CD4-positive, alpha-beta T cell treated with Interleukin-1 beta for 1 hour (primary cell): ENCODE data around the gene TAMALIN.

Experiments
- DNase-seq, 2 donors: peaks; one replicate each; pipeline ENCODE4 v3.0.0-alpha.2; 2020 to 2022

Gene TAMALIN

DNA sequence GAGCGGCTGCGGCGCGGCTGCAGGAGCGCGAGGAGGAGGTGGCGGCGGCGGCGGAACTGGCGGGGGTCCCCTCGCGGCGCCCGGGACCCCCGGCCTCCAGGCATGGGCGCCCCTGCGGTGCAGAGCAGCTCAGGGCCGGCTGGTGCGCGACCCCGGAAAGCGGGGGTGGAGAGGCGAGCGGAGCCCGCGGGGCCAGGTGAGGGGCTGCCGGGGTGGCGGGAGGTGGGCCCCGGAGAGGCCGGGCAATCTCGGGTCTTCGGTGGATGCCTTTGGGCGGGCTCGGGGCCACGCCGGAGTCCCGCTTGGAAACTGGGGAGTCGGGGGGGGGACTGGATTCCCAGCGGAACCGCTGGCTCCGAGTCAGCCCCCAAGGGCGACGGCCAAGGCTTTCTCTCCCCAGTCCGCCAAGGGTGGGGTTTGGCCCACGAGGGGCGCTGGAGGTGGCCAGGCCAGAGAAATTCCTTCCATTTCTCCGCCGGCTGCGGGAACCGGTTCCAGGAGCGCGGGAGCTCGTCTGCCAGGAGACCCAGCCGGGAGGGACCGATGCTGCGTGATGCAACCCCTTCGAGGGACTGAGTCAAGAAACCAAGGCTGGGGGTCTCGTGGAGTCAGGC, 30.6 kb downstream of the TAMALIN start:
- DNase-seq: no peak

- DNase-seq: no peak
Observed at GRCh38 chr12:52038447-52038846, 31.7 kb downstream of the TAMALIN start.

DNA sequence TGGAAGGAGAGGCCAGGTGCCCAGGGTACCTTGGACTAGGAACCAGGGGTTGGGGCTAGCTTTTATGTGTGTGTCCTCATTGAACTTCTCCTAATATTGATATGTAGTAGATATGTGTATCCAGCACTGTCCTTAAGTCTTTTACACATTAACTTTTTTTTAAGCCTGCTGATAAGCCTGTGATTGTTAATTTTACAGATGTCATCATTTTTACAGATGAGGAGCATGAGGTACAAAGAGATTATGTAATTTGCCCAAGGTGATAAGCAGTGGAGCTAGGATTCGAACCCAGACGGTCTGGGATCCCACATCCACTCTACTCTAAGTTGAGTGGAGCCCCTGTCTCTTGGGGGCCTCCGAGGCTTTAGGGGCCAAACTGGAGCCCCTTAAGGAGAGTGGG, 34.3 kb downstream of the TAMALIN start:
- no peak for DNase-seq

DNA sequence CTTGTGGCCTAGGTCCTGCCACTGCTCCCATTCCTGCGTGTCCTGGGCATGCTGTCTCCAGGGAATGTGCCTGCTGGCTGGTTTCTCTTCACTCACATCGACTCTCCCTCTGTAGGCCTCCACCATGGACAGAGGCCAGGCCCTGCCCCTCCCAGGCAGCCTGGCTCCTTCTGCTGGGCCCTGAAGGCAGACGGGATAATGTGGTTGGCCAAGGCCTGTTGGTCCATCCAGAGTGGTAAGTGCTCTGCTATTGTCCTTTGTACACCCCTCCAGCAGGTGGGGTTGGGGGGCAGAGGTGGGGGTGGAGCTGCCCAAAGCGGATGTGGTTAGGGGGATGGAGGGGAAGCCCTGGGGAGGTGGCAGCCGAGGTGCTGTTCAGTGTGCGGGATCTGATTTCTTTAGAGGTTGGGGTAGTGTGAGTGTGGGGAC, 35.0 kb downstream of the TAMALIN start:
- DNase-seq: peak; percentile 81

- DNase-seq: no peak
Observed at GRCh38 chr12:52042706-52043385, 36.1 kb downstream of the TAMALIN start.

DNA sequence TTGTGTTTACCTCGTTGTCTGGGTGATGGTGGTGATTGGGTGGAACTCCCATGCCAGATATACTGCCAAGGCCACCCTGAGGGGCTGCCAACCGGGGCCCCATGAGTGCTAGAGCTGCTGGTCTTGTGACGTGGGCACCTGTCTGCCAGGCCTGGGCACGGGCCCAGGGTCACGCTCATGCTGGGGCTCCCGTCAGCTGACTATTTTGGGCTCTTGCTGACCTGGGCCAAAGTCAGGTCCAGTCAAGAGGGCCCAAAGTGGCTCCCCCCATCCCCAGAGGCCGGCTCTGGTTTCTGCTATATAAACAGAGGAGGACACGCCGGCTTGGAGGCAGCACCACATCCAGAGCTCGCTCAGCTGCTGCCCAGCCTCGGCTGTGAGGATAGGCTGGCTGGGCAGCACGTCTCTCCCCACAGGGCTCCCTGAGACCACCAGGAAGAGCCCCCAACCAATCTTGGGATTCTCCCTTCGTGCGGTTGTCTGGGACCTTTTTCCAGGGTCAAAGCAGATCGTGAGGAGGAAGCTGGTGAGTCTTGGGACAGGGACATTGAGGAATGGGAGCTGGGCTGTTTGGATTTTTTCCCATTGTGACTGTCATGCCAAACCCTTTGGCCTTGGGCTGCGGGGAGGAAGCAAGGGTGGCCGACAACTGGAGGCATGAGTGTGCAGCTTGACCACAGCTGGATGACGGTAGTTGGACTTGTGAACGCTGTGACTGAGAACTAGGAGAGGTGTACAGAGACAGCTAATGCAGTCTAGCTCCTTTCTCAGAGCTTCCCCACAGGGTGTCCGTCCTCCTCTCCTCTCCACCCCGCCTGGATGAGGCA, 36.9 kb downstream of the TAMALIN start:
- no peak for DNase-seq

- no peak for DNase-seq
Observed at GRCh38 chr12:52044292-52044983, 37.7 kb downstream of the TAMALIN start.

GRCh38 chr12:52045794-52046199, 39.1 kb downstream of the TAMALIN start:
- DNase-seq: peak in 1 of 2 donors; percentile 71

DNA sequence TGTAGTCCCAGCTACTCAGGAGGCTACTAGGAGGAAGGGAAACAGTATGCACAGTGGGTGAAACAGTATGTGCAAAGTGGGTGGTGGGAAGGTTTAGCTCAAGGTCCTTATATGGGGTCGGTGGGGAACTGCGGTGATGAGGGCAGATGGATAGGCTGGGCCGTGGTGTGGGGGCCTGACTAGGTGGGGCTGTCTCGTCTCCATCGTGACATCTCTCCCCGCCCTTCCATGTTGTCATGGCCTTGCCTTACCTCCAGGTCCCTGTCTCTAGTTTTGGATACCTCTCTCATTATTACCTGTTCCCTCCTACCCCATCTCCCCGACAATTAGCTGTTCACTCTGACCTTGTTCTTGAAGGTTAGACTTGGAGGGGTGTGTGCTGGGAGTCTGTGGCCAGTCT, 40.1 kb downstream of the TAMALIN start:
- no peak for DNase-seq

DNA sequence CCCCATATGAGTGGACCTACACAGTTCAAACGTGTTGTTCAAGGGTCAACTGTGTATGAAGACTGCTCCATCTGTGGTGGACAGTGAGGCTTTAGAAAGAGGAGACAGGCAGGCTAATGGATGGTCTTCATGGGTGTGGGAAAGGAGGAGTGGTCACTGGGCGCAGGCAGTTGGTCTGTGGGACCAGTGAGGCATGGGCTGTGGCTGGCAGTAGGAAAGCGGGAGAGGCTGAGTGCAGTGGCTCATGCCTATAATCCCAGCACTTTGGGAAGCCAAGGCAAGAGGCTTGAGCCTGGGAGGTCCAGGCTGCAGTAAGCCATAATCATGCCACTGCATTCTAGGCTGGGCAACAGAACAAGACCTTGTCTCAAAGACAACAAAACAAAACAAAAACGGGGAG, 42.5 kb downstream of the TAMALIN start:
- no peak for DNase-seq

- DNase-seq: no peak
Observed at GRCh38 chr12:52049688-52050087, 42.9 kb downstream of the TAMALIN start.

DNA sequence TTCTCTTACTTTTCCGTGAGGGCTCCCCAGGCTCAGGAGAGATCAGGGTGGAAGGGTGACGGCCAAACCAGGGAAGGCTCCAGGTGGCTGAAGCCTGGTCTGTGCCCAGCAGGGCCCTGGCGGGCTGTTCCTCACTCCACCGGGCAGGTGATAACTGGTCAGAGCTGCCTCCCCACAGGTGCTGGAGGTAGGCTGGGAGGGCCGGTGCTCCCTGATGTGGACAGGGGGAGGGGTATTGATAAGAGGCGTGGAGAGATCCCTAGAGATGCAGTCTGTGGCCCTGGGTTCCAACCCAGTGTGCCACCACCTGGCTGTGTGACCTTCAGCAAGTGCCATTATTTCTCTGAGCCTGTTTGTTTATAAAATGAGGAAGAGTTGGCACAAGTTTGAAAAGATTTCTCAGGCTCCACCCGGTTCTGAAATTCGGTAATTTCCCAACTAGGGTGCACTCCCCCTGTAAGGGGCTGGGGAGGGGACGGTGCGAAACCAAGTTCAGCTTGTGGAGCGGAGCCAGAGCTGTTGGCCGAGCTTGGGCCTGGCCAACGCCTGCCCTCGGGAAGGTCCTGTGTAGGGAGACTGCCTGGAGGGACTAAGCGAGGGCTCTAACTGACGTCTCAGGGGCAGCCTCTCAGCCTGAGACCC, 43.5 kb downstream of the TAMALIN start:
- DNase-seq: peak; percentile 70 to 80

GRCh38 chr12:52050758-52051541, 44.2 kb downstream of the TAMALIN start, which contains the start of gene NR4A1:
TSS of gene NR4A1 (plus strand) at chr12:52051442. CDS start at chr12:52054329, 2,887 bp downstream.
- peak; percentile 98 to 99 for DNase-seq

DNA sequence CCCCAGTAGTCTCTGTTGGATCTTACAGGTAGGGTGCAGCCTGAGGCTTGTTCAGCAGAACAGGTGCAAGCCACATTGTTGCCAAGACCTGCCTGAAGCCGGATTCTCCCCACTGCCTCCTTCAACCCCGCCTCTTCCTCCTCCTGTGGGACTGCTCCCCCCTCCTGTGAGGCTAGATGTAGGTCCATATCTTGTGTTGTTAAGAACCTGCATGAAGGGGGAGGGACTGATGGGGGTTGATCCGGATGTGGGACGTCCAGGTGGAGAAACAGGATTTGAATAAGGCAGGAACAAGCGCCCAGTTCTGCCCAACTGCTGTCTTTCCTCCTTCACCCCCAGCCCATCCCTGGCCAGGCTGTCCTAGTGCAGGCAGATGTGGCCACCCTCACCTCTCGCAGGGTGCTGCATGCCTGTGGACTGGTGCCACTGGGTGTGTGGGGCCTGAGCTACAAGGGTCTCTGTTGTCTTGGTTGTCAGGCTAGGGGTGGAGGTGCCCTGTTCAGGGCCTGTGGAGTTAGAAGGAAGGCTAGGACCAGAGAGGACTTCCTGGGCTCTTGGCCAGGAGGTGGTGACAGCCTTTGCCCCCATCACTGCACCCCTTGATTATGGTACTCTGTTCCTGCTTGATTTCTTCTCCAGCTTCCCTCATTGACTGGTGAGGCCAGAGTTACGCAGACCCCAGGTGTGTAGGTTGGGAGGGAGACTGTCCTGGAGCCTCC, 45.9 kb downstream of the TAMALIN start:
- peak; percentile 41 to 62 for DNase-seq

DNA sequence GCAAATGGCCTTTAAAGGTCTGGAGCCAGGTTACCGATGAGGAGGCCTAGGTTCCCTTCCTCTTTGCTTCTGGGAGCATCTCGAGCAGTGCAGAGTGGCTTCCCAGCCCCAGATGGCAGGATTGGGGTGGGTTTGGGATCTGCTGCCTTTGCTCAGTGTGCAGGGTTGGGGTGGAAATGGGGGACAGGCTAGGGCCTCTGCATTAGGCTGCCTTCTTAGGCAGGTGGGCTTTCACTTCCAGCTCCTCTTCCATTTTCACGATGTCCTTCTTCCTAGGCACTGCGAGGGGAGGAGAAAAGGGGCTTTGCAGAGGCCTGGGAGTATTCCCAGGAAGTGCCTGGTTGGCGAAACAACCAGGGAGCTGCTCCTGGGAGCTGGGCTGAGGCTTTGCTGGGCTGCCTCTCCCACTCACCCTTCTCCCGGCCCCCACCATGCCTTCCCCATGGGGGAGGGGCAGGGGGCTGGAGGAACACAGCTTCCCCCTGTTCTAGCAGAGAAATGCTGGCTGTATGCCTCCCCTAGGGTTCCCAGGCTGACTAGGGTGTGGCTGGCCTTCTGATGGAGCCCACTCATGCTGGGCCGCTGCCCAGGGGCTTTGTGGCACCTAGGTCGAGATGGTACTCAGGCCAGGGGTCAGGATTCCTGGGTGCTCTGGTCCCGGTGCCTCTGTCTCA, 46.9 kb downstream of the TAMALIN start:
- DNase-seq: peak in 1 of 2 donors; percentile 14

DNA sequence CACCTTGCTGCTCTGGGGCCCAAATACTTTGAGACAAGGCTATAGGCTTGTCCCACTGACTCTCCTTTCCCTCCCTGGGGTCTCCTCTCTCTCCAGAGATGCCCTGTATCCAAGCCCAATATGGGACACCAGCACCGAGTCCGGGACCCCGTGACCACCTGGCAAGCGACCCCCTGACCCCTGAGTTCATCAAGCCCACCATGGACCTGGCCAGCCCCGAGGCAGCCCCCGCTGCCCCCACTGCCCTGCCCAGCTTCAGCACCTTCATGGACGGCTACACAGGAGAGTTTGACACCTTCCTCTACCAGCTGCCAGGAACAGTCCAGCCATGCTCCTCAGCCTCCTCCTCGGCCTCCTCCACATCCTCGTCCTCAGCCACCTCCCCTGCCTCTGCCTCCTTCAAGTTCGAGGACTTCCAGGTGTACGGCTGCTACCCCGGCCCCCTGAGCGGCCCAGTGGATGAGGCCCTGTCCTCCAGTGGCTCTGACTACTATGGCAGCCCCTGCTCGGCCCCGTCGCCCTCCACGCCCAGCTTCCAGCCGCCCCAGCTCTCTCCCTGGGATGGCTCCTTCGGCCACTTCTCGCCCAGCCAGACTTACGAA, 47.6 kb downstream of the TAMALIN start:
- no peak for DNase-seq

DNA sequence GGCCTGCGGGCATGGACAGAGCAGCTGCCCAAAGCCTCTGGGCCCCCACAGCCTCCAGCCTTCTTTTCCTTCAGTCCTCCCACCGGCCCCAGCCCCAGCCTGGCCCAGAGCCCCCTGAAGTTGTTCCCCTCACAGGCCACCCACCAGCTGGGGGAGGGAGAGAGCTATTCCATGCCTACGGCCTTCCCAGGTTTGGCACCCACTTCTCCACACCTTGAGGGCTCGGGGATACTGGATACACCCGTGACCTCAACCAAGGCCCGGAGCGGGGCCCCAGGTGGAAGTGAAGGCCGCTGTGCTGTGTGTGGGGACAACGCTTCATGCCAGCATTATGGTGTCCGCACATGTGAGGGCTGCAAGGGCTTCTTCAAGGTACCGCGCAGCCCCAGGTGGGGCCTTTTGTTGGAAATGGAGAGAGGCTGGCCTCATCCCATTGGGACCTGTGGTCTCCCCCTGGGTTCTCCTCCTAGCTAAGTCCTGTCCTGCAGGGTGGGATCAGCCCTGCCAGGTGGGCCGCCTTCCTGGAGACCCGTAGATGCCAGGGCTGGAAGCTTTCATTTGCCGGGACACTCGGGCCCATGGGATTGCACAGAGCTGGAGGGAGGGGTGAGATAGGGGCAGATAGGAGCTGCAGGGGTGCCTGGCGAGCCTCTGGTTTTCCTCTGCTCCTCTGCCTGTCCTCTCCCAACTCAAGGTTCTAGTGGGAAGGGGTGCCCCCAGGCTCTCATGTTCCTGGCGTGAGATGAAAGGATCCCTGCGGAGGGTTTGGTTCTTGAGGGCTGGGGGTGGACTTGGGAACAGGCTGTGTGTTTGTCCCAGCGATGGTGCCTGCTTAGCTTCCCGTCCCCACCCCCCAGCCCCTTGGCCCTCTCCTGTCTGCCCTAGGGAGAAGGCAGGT, 48.3 kb downstream of the TAMALIN start:
- DNase-seq: peak in 1 of 2 donors; percentile 27
